GM12872 (cell line): ENCODE data around the gene KREMEN2.

Experiments
- CTCF ChIP-seq: IDR thresholded peaks from 3 replicates; pipeline ENCODE4 v1.5.1; 2011; ENCODE audit warnings: low read depth, mild to moderate bottlenecking, low read length, moderate library complexity; ENCODE audit not compliant: insufficient read depth

KREMEN2 gene

GRCh38 chr16:2962334-2963073 lies 1.6 kb upstream of the KREMEN2 start:
- no peak for TF ChIP-seq CTCF

- no peak for TF ChIP-seq CTCF
Measured at GRCh38 chr16:2963074-2963722, 877 bp upstream of the KREMEN2 start.

GRCh38 chr16:2964475-2965336 lies 631 bp downstream of the KREMEN2 start:
- no peak for TF ChIP-seq CTCF

- TF ChIP-seq CTCF = no peak
Measured at GRCh38 chr16:2966043-2966807, 2.1 kb downstream of the KREMEN2 start.

GRCh38 chr16:2966808-2967191 lies 2.7 kb downstream of the KREMEN2 start:
- TF ChIP-seq CTCF = no peak

GRCh38 chr16:2967211-2967631 lies 3.1 kb downstream of the KREMEN2 start:
- TF ChIP-seq CTCF = no peak
